Measurements from ENCODE around the gene KIF1C. TPM values are rescaled to one million over a fixed set of nuclear protein-coding genes. Genes with fewer than 3 reads are reported as not detected.

The KIF1C gene
- total RNA-seq (2021), result 85.6 and 87.3 TPM in 2 replicates
- long read RNA-seq, full-length matches to known transcripts, result 5 of 45 reads
- long read RNA-seq, partial matches to known transcripts, result 36 of 45 reads
- long read RNA-seq, other reads (novel, unspliced or antisense), result 4 of 45 reads

- peaks cover 29% of the 10 kb centered on the region for H3K27me3 Mint-ChIP-seq (ENCODE audit: low read depth)
- H4K8ac ChIP-seq (replicated peaks; ENCODE audit: insufficient read length, low read depth, low read length), result no peak within 1 kb of the TSS
- H4K20me1 ChIP-seq (ENCODE audit: control insufficient read depth, insufficient read depth, insufficient read length), result no peaks in the 10 kb centered on the region
- H3K9me3 Mint-ChIP-seq, result no peaks in the 10 kb centered on the region
- no peak for TF ChIP-seq CTCF (conservative IDR thresholded peaks at IDR 0.05)
- no peak within 1 kb of the TSS for H2BK15ac ChIP-seq (ENCODE audit: low read depth, low read length)
- H3K9me3 ChIP-seq (ENCODE audit: control insufficient read depth, low read depth, low read length), result no peaks in the 10 kb centered on the region
- H3K23me2 ChIP-seq (ENCODE audit: insufficient read length, low read depth, low read length, poor library complexity, severe bottlenecking), result peaks cover 14% of the 10 kb centered on the region
- H3K9ac ChIP-seq (ENCODE audit: extremely low read depth, insufficient read length, low read length), result peak within 1 kb of the TSS; percentile 48
- H3T11ph ChIP-seq (ENCODE audit: low read length), result no peak within 1 kb of the TSS
- peaks cover 12 to 20% of the 10 kb centered on the region in 2 experiments for H3K4me1 Mint-ChIP-seq
- peaks cover 14 to 21% (median 20%) of the 10 kb centered on the region in 3 experiments for H3K36me3 Mint-ChIP-seq (ENCODE audit: insufficient read depth in 1 of 3, low read depth in 3 of 3)
- peaks cover 2% of the 10 kb centered on the region for H3K4me1 ChIP-seq (ENCODE audit: insufficient read depth, low read length)
- H4K91ac ChIP-seq (ENCODE audit: insufficient read length, low read depth, low read length), result no peak within 1 kb of the TSS
- H2AK5ac ChIP-seq (ENCODE audit: insufficient read length, low read length), result no peak within 1 kb of the TSS
- H3K4me2 ChIP-seq (ENCODE audit: insufficient read depth, insufficient read length, low read length), result peak within 1 kb of the TSS; percentile 95
- peak within 1 kb of the TSS; percentile 83 for H3K14ac ChIP-seq (ENCODE audit: insufficient read depth, low read length)
- H3K27me3 ChIP-seq (ENCODE audit: insufficient read depth, low read length), result no peaks in the 10 kb centered on the region; the same call in 1 of the 2 replicates
- H2BK12ac ChIP-seq (ENCODE audit: insufficient read length, low read depth, low read length), result no peak within 1 kb of the TSS
- no peak within 1 kb of the TSS for H3K27ac ChIP-seq (ENCODE audit: insufficient read length, low read depth, low read length)
- H4K5ac ChIP-seq (ENCODE audit: insufficient read length, low read depth, low read length), result no peak within 1 kb of the TSS
- H3K23ac ChIP-seq (ENCODE audit: insufficient read length, low read depth, low read length), result no peak within 1 kb of the TSS
- peak; percentile 95 for DNase-seq
- H2BK120ac ChIP-seq (ENCODE audit: low read depth, low read length, poor library complexity, severe bottlenecking), result no peak within 1 kb of the TSS
- peak within 1 kb of the TSS in 1 of 3 experiments; percentile 67; a peak in 2 of 7 replicates for H3K27ac Mint-ChIP-seq
- peak within 1 kb of the TSS; percentile 87 for H3K18ac ChIP-seq (ENCODE audit: insufficient read length, low read depth, low read length)
- no peak within 1 kb of the TSS for H2BK20ac ChIP-seq (ENCODE audit: low read depth, low read length, poor library complexity, severe bottlenecking)
- H2AFZ ChIP-seq (ENCODE audit: low read length), result no peak within 1 kb of the TSS
- H3K4ac ChIP-seq (ENCODE audit: low read depth, low read length), result no peak within 1 kb of the TSS
- WGBS (ENCODE audit: extremely low coverage, insufficient read length, low lambda C conversion rate), result no CpG with 5 or more reads among the region's 93 CpGs
- H3K4me3 Mint-ChIP-seq, result peak within 1 kb of the TSS; percentile 88 to 92
- no peak within 1 kb of the TSS for H2BK5ac ChIP-seq (ENCODE audit: insufficient read length, low read length)
- peaks cover 4% of the 10 kb centered on the region; the same call in 1 of the 2 replicates for H3K79me2 ChIP-seq (ENCODE audit: insufficient read depth, low read length)
- peaks cover 8% of the 10 kb centered on the region for H3K79me1 ChIP-seq (ENCODE audit: insufficient read depth, low read depth, low read length, poor library complexity, severe bottlenecking)
- no peak within 1 kb of the TSS for H3K56ac ChIP-seq (ENCODE audit: insufficient read length, low read depth, low read length)
Measured at GRCh38 chr17:4997302-4998026, at the start of gene KIF1C, which contains the start of gene INCA1. Gene KIF1C, plus strand, starts transcription at chr17:4997950. Its CDS starts 2,297 bp downstream, at chr17:5000247. Gene INCA1, minus strand, starts transcription at chr17:4997522. Its CDS starts 3,085 bp downstream, at chr17:4994437.

All from H9 (cell line).